ENCODE data around the gene MAK. TPM values are rescaled to one million over a fixed set of nuclear protein-coding genes. Genes with fewer than 3 reads are reported as not detected.
A peak's percentile ranks its signal among the peaks of the same experiment; 100 is the strongest.

The MAK gene
- total and polyA plus RNA-seq, 2 of the 13 experiments (the other 11 are each of a cell fraction or from before 2014, with no cell fraction given): 0.04 TPM; not detected in 1

GRCh38 chr6:10837995-10838793 is at the start of gene MAK (continued):
- 0 out of 2 replicates have a peak, but pooled peaks have one; percentile 60 for TF ChIP-seq CSRNP1 (CRISPR knock-in tag; IDR thresholded peaks at IDR 0.05)
- TF ChIP-seq ZNF761 (CRISPR knock-in tag; conservative IDR thresholded peaks at IDR 0.05): no peak
- TF ChIP-seq ARID4A (CRISPR knock-in tag; IDR thresholded peaks at IDR 0.05; ENCODE audit: borderline replicate concordance): peak; percentile 96
- no peak for TF ChIP-seq RNF219 (CRISPR knock-in tag; IDR thresholded peaks at IDR 0.05)
- 0 out of 2 replicates have a peak, but pooled peaks have one; percentile 15 for TF ChIP-seq TGIF2 (CRISPR knock-in tag; IDR thresholded peaks at IDR 0.05)
- peak; percentile 66 for TF ChIP-seq KLF9 (CRISPR knock-in tag; IDR thresholded peaks at IDR 0.05; ENCODE audit: low read depth)
- 0 out of 2 replicates have a peak, but pooled peaks have one; percentile 57 for TF ChIP-seq ZNF235 (CRISPR knock-in tag; IDR thresholded peaks at IDR 0.05; ENCODE audit: borderline replicate concordance)
- no peak for TF ChIP-seq ZNF10 (CRISPR knock-in tag; IDR thresholded peaks at IDR 0.05; ENCODE audit: borderline replicate concordance, low read depth)
- peak; percentile 86; the same call in 1 of the 2 replicates for TF ChIP-seq MXD4 (CRISPR knock-in tag; IDR thresholded peaks at IDR 0.05)
- TF ChIP-seq FOSL1 (CRISPR knock-in tag; IDR thresholded peaks at IDR 0.05; ENCODE audit: borderline replicate concordance): no peak
- TF ChIP-seq CEBPZ (IDR thresholded peaks at IDR 0.05; ENCODE audit: low read length): no peak
- TF ChIP-seq ZNF510 (CRISPR knock-in tag; IDR thresholded peaks at IDR 0.05; ENCODE audit: low read depth): no peak
- no peak for TF ChIP-seq NCOA5 (CRISPR knock-in tag; IDR thresholded peaks at IDR 0.05)
